Trophoblast cell (in vitro differentiated cells and primary cell): ENCODE results near the gene KCNN3.

ENCODE experiments used
- DNase-seq, 2 donors: peaks; one replicate each; pipeline ENCODE4 v3.0.0-alpha.2; 2016
- H2AFZ ChIP-seq: 2 replicates; pipeline ENCODE4 v1.6.1; 2013; ENCODE audit warnings: low read length, moderate library complexity, mild to moderate bottlenecking; ENCODE audit not compliant: insufficient read depth, poor library complexity
- H2AK5ac ChIP-seq: 2 replicates; pipeline ENCODE4 v1.6.1; 2013; ENCODE audit warnings: mild to moderate bottlenecking, low read length
- H2BK120ac ChIP-seq: 2 replicates; pipeline ENCODE4 v1.6.1; 2013; ENCODE audit warnings: low read length, mild to moderate bottlenecking, moderate library complexity; ENCODE audit not compliant: insufficient read depth, poor library complexity
- H2BK12ac ChIP-seq: 2 replicates; pipeline ENCODE4 v1.6.1; 2013; ENCODE audit warnings: mild to moderate bottlenecking, low read length, moderate library complexity
- H2BK5ac ChIP-seq: 2 replicates; pipeline ENCODE4 v1.6.1; 2013; ENCODE audit warnings: low read length, low read depth, moderate library complexity, mild to moderate bottlenecking; ENCODE audit not compliant: poor library complexity
- H3K14ac ChIP-seq: 2 replicates; pipeline ENCODE4 v1.6.1; 2013; ENCODE audit warnings: mild to moderate bottlenecking, low read length
- H3K18ac ChIP-seq: 2 replicates; pipeline ENCODE4 v1.6.1; 2013; ENCODE audit warnings: mild to moderate bottlenecking, low read length
- H3K23ac ChIP-seq: 2 replicates; pipeline ENCODE4 v1.6.1; 2013; ENCODE audit warnings: low read length
- H3K27ac ChIP-seq: 2 replicates; pipeline ENCODE4 v1.5.1; 2013; ENCODE audit warnings: low read depth, mild to moderate bottlenecking, inconsistent platforms, low read length, moderate library complexity
- H3K27me3 ChIP-seq: 2 replicates; pipeline ENCODE4 v1.6.1; 2013; ENCODE audit warnings: inconsistent platforms, mild to moderate bottlenecking, low read length, moderate library complexity; ENCODE audit not compliant: insufficient read depth
- H3K36me3 ChIP-seq, 2 experiments: 1 replicate in 1 of 2; 2 replicates in 1 of 2; pipeline ENCODE4 v1.6.1; 2013; ENCODE audit warnings: low read length in 2 of 2, mild to moderate bottlenecking in 2 of 2, moderate library complexity in 1 of 2; ENCODE audit not compliant: insufficient read depth in 2 of 2, control insufficient read depth in 1 of 2
- H3K4ac ChIP-seq: 2 replicates; pipeline ENCODE4 v1.6.1; 2013; ENCODE audit warnings: low read depth, mild to moderate bottlenecking, low read length, moderate library complexity
- H3K4me1 ChIP-seq, 2 experiments: 1 replicate in 1 of 2; 2 replicates in 1 of 2; pipeline ENCODE4 v1.6.1; 2013; ENCODE audit warnings: low read length in 2 of 2, mild to moderate bottlenecking in 2 of 2, moderate library complexity in 1 of 2; ENCODE audit not compliant: insufficient read depth in 2 of 2, control insufficient read depth in 1 of 2
- H3K4me2 ChIP-seq: 2 replicates; pipeline ENCODE4 v1.6.1; 2013; ENCODE audit warnings: inconsistent platforms, mild to moderate bottlenecking, low read length, moderate library complexity
- H3K4me3 ChIP-seq: 2 replicates; pipeline ENCODE4 v1.5.1; 2013; ENCODE audit warnings: mild to moderate bottlenecking, low read depth, low read length, inconsistent platforms
- H3K79me1 ChIP-seq: one replicate; pipeline ENCODE4 v1.6.1; 2013; ENCODE audit warnings: low read length
- H3K79me2 ChIP-seq: 2 replicates; pipeline ENCODE4 v1.6.1; 2013; ENCODE audit warnings: low read length, mild to moderate bottlenecking; ENCODE audit not compliant: control insufficient read depth, insufficient read depth, poor library complexity
- H3K9ac ChIP-seq: 2 replicates; pipeline ENCODE4 v1.6.1; 2013; ENCODE audit warnings: mild to moderate bottlenecking, low read length
- H3K9me3 ChIP-seq: 2 replicates; pipeline ENCODE4 v1.6.1; 2013; ENCODE audit warnings: low read depth, mild to moderate bottlenecking, control low read depth, inconsistent platforms, low read length; ENCODE audit not compliant: insufficient read depth
- H4K12ac ChIP-seq: 2 replicates; pipeline ENCODE4 v1.6.1; 2013; ENCODE audit warnings: low read depth, mild to moderate bottlenecking, low read length, moderate library complexity
- H4K8ac ChIP-seq: 2 replicates; pipeline ENCODE4 v1.6.1; 2013; ENCODE audit warnings: low read depth, mild to moderate bottlenecking, low read length, moderate library complexity
- H4K91ac ChIP-seq: one replicate; pipeline ENCODE4 v1.6.1; 2013; ENCODE audit warnings: low read depth, mild to moderate bottlenecking, low read length, moderate library complexity
- WGBS: extraction: QIAGEN DNeasy Blood & Tissue Kit; methylation state at CpG from one replicate; pipeline ENCODE4 v1.1.7; 2013; ENCODE audit warnings: missing lambda C conversion rate; ENCODE audit not compliant: insufficient read length, insufficient coverage; ENCODE audit errors: extremely low coverage; 5-methylcytosine and 5-hydroxymethylcytosine counted together

The KCNN3 gene

DNA sequence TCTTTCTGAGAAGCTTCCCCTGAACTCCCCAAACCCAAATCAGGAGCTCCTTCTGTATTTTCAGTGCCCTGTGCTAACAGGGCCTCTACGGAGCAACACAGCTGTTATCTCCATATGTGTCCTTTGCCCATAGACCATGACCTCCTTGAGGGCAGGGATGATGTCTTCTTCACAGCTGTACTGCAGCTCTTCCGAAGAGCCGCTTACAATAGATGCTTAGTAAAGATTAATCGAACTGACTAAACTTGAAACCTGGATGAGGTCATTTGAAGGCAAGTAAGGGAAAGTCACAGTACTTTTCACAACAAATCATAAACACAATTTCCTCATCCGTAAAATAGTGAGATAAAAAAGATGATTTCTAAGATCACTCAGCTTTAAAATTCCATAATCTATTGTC lies 4.4 kb upstream of the KCNN3 start:
- H4K91ac ChIP-seq, result no peak overlapping the region
- H3K18ac ChIP-seq, result no peak overlapping the region
- H3K9me3 ChIP-seq, result no peaks in the 10 kb centered on the region
- peaks cover 2% of the 10 kb centered on the region in 2 experiments for H3K4me1 ChIP-seq
- no peak overlapping the region for H2BK120ac ChIP-seq
- no peaks in the 10 kb centered on the region for H3K79me1 ChIP-seq
- H3K36me3 ChIP-seq, result no peaks in the 10 kb centered on the region
- H2BK5ac ChIP-seq, result no peak overlapping the region
- H4K8ac ChIP-seq, result no peak overlapping the region
- H2AK5ac ChIP-seq, result no peak overlapping the region
- H2BK12ac ChIP-seq, result no peak overlapping the region
- H3K14ac ChIP-seq, result no peak overlapping the region
- H3K9ac ChIP-seq, result no peak overlapping the region
- H3K23ac ChIP-seq, result no peak overlapping the region
- DNase-seq, result no peak
- H3K27me3 ChIP-seq, result no peaks in the 10 kb centered on the region
- H3K4ac ChIP-seq, result no peak overlapping the region
- no peak overlapping the region for H2AFZ ChIP-seq
- no CpG with 5 or more reads among the region's 5 CpGs for WGBS
- H4K12ac ChIP-seq, result no peak overlapping the region
- no peak overlapping the region for H3K4me3 ChIP-seq
- no peak overlapping the region for H3K4me2 ChIP-seq
- H3K79me2 ChIP-seq, result no peaks in the 10 kb centered on the region
- H3K27ac ChIP-seq, result no peak overlapping the region

GRCh38 chr1:154873321-154873950 lies 3.4 kb upstream of the KCNN3 start:
- H3K14ac ChIP-seq, result no peak overlapping the region
- no peak overlapping the region for H4K12ac ChIP-seq
- H3K9ac ChIP-seq, result no peak overlapping the region
- no peak overlapping the region for H3K4ac ChIP-seq
- H3K79me2 ChIP-seq, result no peaks in the 10 kb centered on the region
- H3K79me1 ChIP-seq, result no peaks in the 10 kb centered on the region
- H3K4me3 ChIP-seq, result no peak overlapping the region
- H3K4me2 ChIP-seq, result no peak overlapping the region
- peaks cover 2% of the 10 kb centered on the region in 2 experiments for H3K4me1 ChIP-seq
- no peaks in the 10 kb centered on the region for H3K9me3 ChIP-seq
- WGBS, result no CpG with 5 or more reads among the region's 9 CpGs
- no peak overlapping the region for H3K27ac ChIP-seq
- peaks cover 4% of the 10 kb centered on the region for H3K27me3 ChIP-seq
- no peak overlapping the region for H3K18ac ChIP-seq
- no peak overlapping the region for H2AK5ac ChIP-seq
- no peak for DNase-seq
- H3K23ac ChIP-seq, result no peak overlapping the region
- H2BK5ac ChIP-seq, result no peak overlapping the region
- no peak overlapping the region for H2BK12ac ChIP-seq
- no peak overlapping the region for H4K91ac ChIP-seq
- no peak overlapping the region for H4K8ac ChIP-seq
- no peak overlapping the region for H2BK120ac ChIP-seq
- H3K36me3 ChIP-seq, result no peaks in the 10 kb centered on the region
- no peak overlapping the region for H2AFZ ChIP-seq

DNA sequence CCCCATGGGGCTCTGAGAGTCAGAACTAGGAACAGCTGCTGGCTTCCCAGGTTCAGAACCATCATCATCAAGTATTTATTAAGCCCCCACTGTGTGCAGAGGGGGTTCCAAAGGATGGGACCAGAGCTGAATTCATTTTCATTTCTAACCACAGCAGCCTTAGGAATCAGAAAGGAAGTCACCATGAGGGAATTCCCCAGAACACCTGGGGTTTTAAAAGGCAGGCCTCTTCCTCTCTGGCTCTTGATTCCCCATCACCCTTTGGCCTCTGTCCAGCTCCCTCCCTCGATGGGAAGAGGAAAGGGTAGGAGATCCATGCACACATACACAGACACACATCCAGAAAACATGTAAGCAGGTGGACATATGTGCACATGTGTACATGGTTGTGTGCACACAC lies 1.3 kb upstream of the KCNN3 start:
- Histone ChIP-seq H3K4me1 (peaks cover 2% of the 10 kb centered on the region in 2 experiments), H2BK5ac (no peak overlapping the region), H3K79me2 (no peaks in the 10 kb centered on the region), H4K91ac (no peak overlapping the region), H3K9me3 (no peaks in the 10 kb centered on the region), H2BK120ac (no peak overlapping the region), H3K36me3 (no peaks in the 10 kb centered on the region), H3K27ac (no peak overlapping the region), H3K4me2 (no peak overlapping the region), H3K79me1 (no peaks in the 10 kb centered on the region), H2AK5ac (no peak overlapping the region), H3K4me3 (no peak overlapping the region), H3K9ac (no peak overlapping the region), H2AFZ (no peak overlapping the region), H2BK12ac (no peak overlapping the region), H3K18ac (no peak overlapping the region), H3K27me3 (peaks cover 4% of the 10 kb centered on the region), H3K4ac (no peak overlapping the region), H3K23ac (no peak overlapping the region), H4K12ac (no peak overlapping the region), H4K8ac (no peak overlapping the region), H3K14ac (no peak overlapping the region)
- WGBS, result no CpG with 5 or more reads among the region's 1 CpG
- DNase-seq, result no peak

DNA sequence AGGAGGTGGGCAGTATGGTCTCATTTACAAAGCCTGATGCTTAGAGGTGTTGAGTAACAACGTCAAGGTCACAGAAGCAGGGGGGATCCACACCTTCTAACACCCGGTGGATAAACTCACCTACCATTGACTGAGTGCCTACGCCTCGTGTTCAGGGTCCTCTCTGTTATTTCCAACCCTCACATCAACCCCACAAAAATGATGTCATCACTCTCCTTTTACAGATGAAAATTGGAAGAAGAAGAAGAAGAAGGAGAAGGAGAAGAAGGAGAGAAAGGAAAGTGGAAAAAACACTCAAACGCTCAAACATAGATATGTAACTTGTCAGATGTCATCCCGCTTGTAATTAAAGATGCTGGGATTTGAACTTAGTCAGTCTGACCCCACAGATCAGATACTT lies 653 bp upstream of the KCNN3 start:
- no peak overlapping the region for H3K4me3 ChIP-seq
- peaks cover 4% of the 10 kb centered on the region for H3K27me3 ChIP-seq
- H4K8ac ChIP-seq, result no peak overlapping the region
- no peak overlapping the region for H3K18ac ChIP-seq
- H3K9ac ChIP-seq, result no peak overlapping the region
- H2AFZ ChIP-seq, result no peak overlapping the region
- peaks cover 2% of the 10 kb centered on the region in 2 experiments for H3K4me1 ChIP-seq
- no peaks in the 10 kb centered on the region for H3K79me2 ChIP-seq
- no peak overlapping the region for H4K12ac ChIP-seq
- H2BK12ac ChIP-seq, result no peak overlapping the region
- H3K9me3 ChIP-seq, result no peaks in the 10 kb centered on the region
- no peak overlapping the region for H2BK120ac ChIP-seq
- H3K4me2 ChIP-seq, result no peak overlapping the region
- no CpG with 5 or more reads among the region's 6 CpGs for WGBS
- no peak for DNase-seq
- H3K23ac ChIP-seq, result no peak overlapping the region
- H3K79me1 ChIP-seq, result no peaks in the 10 kb centered on the region
- no peak overlapping the region for H3K27ac ChIP-seq
- H3K14ac ChIP-seq, result no peak overlapping the region
- H4K91ac ChIP-seq, result no peak overlapping the region
- no peaks in the 10 kb centered on the region for H3K36me3 ChIP-seq
- no peak overlapping the region for H2BK5ac ChIP-seq
- H2AK5ac ChIP-seq, result no peak overlapping the region
- no peak overlapping the region for H3K4ac ChIP-seq
